ENCODE data around the gene SPRN.

- no peak for TF ChIP-seq CTCF (IDR thresholded peaks at IDR 0.05)
- no peak for TF ChIP-seq POLR2A (IDR thresholded peaks at IDR 0.05)
Observed at GRCh38 chr10:133439517-133440461, 15.4 kb upstream of the SPRN start.

All from lower leg skin (tissue), 3 donors.